Measurements from ENCODE around the gene SOWAHA. TPM values are rescaled to one million over a fixed set of nuclear protein-coding genes. Genes with fewer than 3 reads are reported as not detected.

Gene SOWAHA
- 0.45 TPM in 1 of 2 replicates, not detected in the other for total RNA-seq

GRCh38 chr5:132812781-132813598, at the start of gene SOWAHA:
SOWAHA (plus strand) TSS chr5:132813302; CDS start chr5:132813622, 320 bp downstream.
- DNase-seq (ENCODE audit: low read depth), result no peak

- no peak for DNase-seq (ENCODE audit: low read depth)
Measured at GRCh38 chr5:132764051-132764450, 49.1 kb upstream of the SOWAHA start.

- DNase-seq (ENCODE audit: low read depth), result no peak
Measured at GRCh38 chr5:132764671-132765238, 48.3 kb upstream of the SOWAHA start.

- DNase-seq (ENCODE audit: low read depth), result no peak
Measured at GRCh38 chr5:132765311-132766019, 47.6 kb upstream of the SOWAHA start.

- DNase-seq (ENCODE audit: low read depth), result no peak
Measured at GRCh38 chr5:132766020-132766805, 46.9 kb upstream of the SOWAHA start.

GRCh38 chr5:132766806-132767055, 46.4 kb upstream of the SOWAHA start:
- no peak for DNase-seq (ENCODE audit: low read depth)

- DNase-seq (ENCODE audit: low read depth), result no peak
Measured at GRCh38 chr5:132767150-132767549, 46.0 kb upstream of the SOWAHA start.

GRCh38 chr5:132768485-132768868, 44.6 kb upstream of the SOWAHA start:
- DNase-seq (ENCODE audit: low read depth), result no peak

- no peak for DNase-seq (ENCODE audit: low read depth)
Measured at GRCh38 chr5:132770476-132771159, 42.5 kb upstream of the SOWAHA start.

- peak; percentile 83 for DNase-seq (ENCODE audit: low read depth)
Measured at GRCh38 chr5:132771503-132771998, 41.6 kb upstream of the SOWAHA start.

GRCh38 chr5:132772291-132773070, 40.6 kb upstream of the SOWAHA start:
- peak; percentile 33 for DNase-seq (ENCODE audit: low read depth)

GRCh38 chr5:132773114-132773513, 40.0 kb upstream of the SOWAHA start:
- DNase-seq (ENCODE audit: low read depth), result no peak

- DNase-seq (ENCODE audit: low read depth), result no peak
Measured at GRCh38 chr5:132773601-132774355, 39.3 kb upstream of the SOWAHA start.

GRCh38 chr5:132774406-132774805, 38.7 kb upstream of the SOWAHA start:
- DNase-seq (ENCODE audit: low read depth), result no peak

GRCh38 chr5:132774896-132775295, 38.2 kb upstream of the SOWAHA start:
- DNase-seq (ENCODE audit: low read depth), result no peak

- peak; percentile 88 for DNase-seq (ENCODE audit: low read depth)
Measured at GRCh38 chr5:132775476-132775961, 37.6 kb upstream of the SOWAHA start.

- no peak for DNase-seq (ENCODE audit: low read depth)
Measured at GRCh38 chr5:132776131-132776937, 36.8 kb upstream of the SOWAHA start.

GRCh38 chr5:132776938-132777208, 36.2 kb upstream of the SOWAHA start:
- no peak for DNase-seq (ENCODE audit: low read depth)

Data from renal cortical epithelial cell (primary cell).